ENCODE measurements around the gene NCAM1.

The NCAM1 gene

GRCh38 chr11:113201054-113201818 lies 240.0 kb downstream of the NCAM1 start:
- no peak for DNase-seq (ENCODE audit: low read depth)

GRCh38 chr11:113202431-113202830 lies 241.2 kb downstream of the NCAM1 start:
- no peak for DNase-seq (ENCODE audit: low read depth)

GRCh38 chr11:113203141-113203753 lies 242.0 kb downstream of the NCAM1 start:
- DNase-seq (ENCODE audit: low read depth) = no peak

GRCh38 chr11:113204280-113204679 lies 243.1 kb downstream of the NCAM1 start:
- DNase-seq (ENCODE audit: low read depth) = no peak

- DNase-seq (ENCODE audit: low read depth) = no peak
Measured at GRCh38 chr11:113213549-113213948, 252.3 kb downstream of the NCAM1 start.

- DNase-seq (ENCODE audit: low read depth) = no peak
Measured at GRCh38 chr11:113222241-113222640, 261.0 kb downstream of the NCAM1 start.

- DNase-seq (ENCODE audit: low read depth) = no peak
Measured at GRCh38 chr11:113234888-113235287, 273.7 kb downstream of the NCAM1 start.

- DNase-seq (ENCODE audit: low read depth) = no peak
Measured at GRCh38 chr11:113237261-113237660, 276.0 kb downstream of the NCAM1 start.

- DNase-seq (ENCODE audit: low read depth) = no peak
Measured at GRCh38 chr11:113238721-113239120, 277.5 kb downstream of the NCAM1 start.

- DNase-seq (ENCODE audit: low read depth) = no peak
Measured at GRCh38 chr11:113240389-113240788, 279.2 kb downstream of the NCAM1 start.

- DNase-seq (ENCODE audit: low read depth) = no peak
Measured at GRCh38 chr11:113240790-113241635, 279.8 kb downstream of the NCAM1 start.

GRCh38 chr11:113241636-113242054 lies 280.4 kb downstream of the NCAM1 start:
- DNase-seq (ENCODE audit: low read depth) = no peak

- DNase-seq (ENCODE audit: low read depth) = no peak
Measured at GRCh38 chr11:113242060-113242459, 280.8 kb downstream of the NCAM1 start.

GRCh38 chr11:113242767-113243397 lies 281.7 kb downstream of the NCAM1 start:
- no peak for DNase-seq (ENCODE audit: low read depth)

GRCh38 chr11:113243696-113244095 lies 282.5 kb downstream of the NCAM1 start:
- DNase-seq (ENCODE audit: low read depth) = no peak

GRCh38 chr11:113245216-113245615 lies 284.0 kb downstream of the NCAM1 start:
- no peak for DNase-seq (ENCODE audit: low read depth)

GRCh38 chr11:113247221-113247620 lies 286.0 kb downstream of the NCAM1 start:
- DNase-seq (ENCODE audit: low read depth) = no peak

- no peak for DNase-seq (ENCODE audit: low read depth)
Measured at GRCh38 chr11:113247966-113248365, 286.7 kb downstream of the NCAM1 start.

GRCh38 chr11:113248702-113249490 lies 287.7 kb downstream of the NCAM1 start:
- no peak for DNase-seq (ENCODE audit: low read depth)

- no peak for DNase-seq (ENCODE audit: low read depth)
Measured at GRCh38 chr11:113249491-113249763, 288.2 kb downstream of the NCAM1 start.

- no peak for DNase-seq (ENCODE audit: low read depth)
Measured at GRCh38 chr11:113249786-113250185, 288.6 kb downstream of the NCAM1 start.

GRCh38 chr11:113251281-113251680 lies 290.1 kb downstream of the NCAM1 start:
- DNase-seq (ENCODE audit: low read depth) = no peak

Measured in stimulated activated CD8-positive, alpha-beta memory T cell treated with anti-CD3 and anti-CD28 coated beads, Interleukin-12 subunit alpha, Interleukin-12 subunit beta, amount 100 ng/mL, for 1 hour (primary cell).